Measurements from ENCODE around the gene AP2S1. TPM values are rescaled to one million over a fixed set of nuclear protein-coding genes. Genes with fewer than 3 reads are reported as not detected.
"Not testable (repeated sequence)": the region's sequence is repeated elsewhere in the genome, so short reads cannot be mapped to it uniquely, and the experiment has no call there.

The AP2S1 gene
- total RNA-seq, 1 experiment from 2014 or later = 330 TPM

DNA sequence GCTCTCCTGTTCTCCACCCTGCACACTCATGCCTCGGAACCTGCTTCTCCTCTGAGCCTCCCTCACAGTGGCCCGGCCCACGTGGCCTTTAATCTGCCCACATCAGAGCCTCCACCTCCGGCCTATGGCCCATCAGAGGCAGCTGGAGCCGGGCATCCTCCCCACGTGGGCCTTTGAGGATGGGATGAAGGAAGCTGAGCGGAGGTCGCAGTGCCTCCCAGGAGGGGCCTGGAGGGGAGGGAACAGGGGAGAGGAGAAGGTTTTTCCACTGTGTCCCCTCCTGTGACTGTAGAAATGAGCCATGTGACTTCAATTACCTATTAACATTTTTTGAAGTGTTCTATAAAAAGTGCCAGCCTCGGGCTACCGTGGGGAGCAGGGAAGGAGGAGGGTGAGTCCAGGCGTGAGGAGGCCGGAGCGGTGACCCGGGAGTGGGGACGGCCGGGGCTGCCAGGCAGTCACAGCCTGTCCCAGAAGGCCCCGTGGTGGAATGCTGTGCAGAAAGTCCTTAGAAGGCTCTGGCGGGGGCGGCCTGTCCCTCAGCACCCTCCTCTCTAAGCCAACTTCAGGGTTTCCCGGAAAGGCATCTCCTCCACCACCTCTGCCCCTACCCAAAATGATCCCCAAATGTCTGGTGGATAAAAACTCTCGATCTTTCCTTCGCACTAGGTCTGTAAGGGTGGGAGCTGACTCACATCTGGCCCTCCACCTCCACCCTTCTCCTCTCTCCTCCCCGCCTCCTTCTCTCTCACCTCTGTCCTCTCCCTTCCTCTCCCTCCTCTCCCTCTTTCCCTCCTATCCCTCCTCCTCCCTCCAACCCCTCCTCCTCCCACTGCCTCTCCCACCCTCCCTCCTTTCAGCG, 37.4 kb downstream of the AP2S1 start:
- ChIA-PET CTCF (no interaction called here), POLR2A (ENCODE audit: unreplicated experiment) (no interaction called here)
- no peak overlapping the region for H3K27ac ChIP-seq (ENCODE audit: low read length)
- no peaks in the 10 kb centered on the region for H3K9me3 ChIP-seq (ENCODE audit: low read length)
- no peak overlapping the region for H3K9ac ChIP-seq (ENCODE audit: low read length)
- no peak overlapping the region for H3K4me3 ChIP-seq (ENCODE audit: low read length)
- BruUV-seq (replicated peaks) = no TSS peak
- intact Hi-C loops (cut with micrococcal nuclease) = no loop called here
- TF ChIP-seq, protein P1, sequence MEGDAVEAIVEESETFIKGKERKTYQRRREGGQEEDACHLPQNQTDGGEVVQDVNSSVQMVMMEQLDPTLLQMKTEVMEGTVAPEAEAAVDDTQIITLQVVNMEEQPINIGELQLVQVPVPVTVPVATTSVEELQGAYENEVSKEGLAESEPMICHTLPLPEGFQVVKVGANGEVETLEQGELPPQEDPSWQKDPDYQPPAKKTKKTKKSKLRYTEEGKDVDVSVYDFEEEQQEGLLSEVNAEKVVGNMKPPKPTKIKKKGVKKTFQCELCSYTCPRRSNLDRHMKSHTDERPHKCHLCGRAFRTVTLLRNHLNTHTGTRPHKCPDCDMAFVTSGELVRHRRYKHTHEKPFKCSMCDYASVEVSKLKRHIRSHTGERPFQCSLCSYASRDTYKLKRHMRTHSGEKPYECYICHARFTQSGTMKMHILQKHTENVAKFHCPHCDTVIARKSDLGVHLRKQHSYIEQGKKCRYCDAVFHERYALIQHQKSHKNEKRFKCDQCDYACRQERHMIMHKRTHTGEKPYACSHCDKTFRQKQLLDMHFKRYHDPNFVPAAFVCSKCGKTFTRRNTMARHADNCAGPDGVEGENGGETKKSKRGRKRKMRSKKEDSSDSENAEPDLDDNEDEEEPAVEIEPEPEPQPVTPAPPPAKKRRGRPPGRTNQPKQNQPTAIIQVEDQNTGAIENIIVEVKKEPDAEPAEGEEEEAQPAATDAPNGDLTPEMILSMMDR (conservative IDR thresholded peaks at IDR 0.05; ENCODE audit: low read depth, low read length) = no peak
- no peak for TF ChIP-seq EZH2 (IDR thresholded peaks at IDR 0.05; ENCODE audit: low read length, unreplicated experiment)
- no peak for TF ChIP-seq EZH2phosphoT487 (IDR thresholded peaks at IDR 0.05; ENCODE audit: borderline replicate concordance, low read length)
- H4K20me1 ChIP-seq (ENCODE audit: low read length) = no peaks in the 10 kb centered on the region
- H3K4me1 ChIP-seq (ENCODE audit: insufficient read depth, low read length) = no peaks in the 10 kb centered on the region
- no peak for ATAC-seq
- H3K79me2 ChIP-seq (ENCODE audit: low read length) = no peaks in the 10 kb centered on the region
- H3F3A ChIP-seq (ENCODE audit: low read length, unreplicated experiment) = no peaks in the 10 kb centered on the region
- no peaks in the 10 kb centered on the region for H3K27me3 ChIP-seq (ENCODE audit: low read length)
- H3K9me2 ChIP-seq (replicated peaks; ENCODE audit: low read length) = no peaks in the 10 kb centered on the region
- H3K4me2 ChIP-seq (ENCODE audit: low read length) = no peak overlapping the region
- H2AFZ ChIP-seq (ENCODE audit: low read length) = no peak overlapping the region
- H3K36me3 ChIP-seq (ENCODE audit: low read depth, low read length) = no peaks in the 10 kb centered on the region
- DNase-seq = no peak

DNA sequence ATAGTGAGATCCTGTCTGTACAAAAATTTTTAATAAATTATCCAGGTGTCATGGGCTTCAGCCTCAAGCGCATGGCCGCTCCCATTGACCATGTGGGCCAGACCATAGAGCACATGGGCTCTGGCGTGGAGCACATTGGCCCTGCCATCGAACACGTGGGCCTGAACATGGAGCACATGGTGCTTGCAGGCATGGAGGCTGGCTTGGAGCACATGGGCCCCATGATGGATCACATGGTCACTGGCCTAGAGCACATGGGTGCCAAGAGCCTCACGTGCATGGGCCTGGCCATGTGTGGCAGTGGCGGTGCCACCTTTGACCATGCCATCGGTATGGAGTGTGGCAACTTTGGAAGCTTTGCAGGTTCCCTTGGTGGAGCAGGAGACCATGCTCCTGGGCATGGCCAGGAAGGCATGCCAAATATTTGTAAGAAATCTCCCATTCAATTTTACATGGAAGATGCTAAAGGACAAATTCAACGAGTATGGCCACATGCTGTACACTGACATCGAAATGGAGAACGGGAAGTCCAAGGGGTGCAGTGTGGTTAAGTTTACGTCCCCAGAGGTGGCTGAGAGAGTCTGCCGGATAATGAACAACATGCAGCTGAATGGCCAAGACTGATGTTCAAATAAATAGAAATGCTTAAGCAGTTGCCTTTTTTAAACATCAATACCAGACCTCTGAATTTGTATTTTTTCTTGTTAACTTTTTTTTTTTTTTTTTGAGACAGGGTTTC, 40.9 kb downstream of the AP2S1 start:
- Histone ChIP-seq H3K27ac (ENCODE audit: low read length) (no peak overlapping the region), H3K9me2 (replicated peaks; ENCODE audit: low read length) (no peaks in the 10 kb centered on the region), H3K9ac (ENCODE audit: low read length) (no peak overlapping the region), H2AFZ (ENCODE audit: low read length) (no peak overlapping the region), H4K20me1 (ENCODE audit: low read length) (no peaks in the 10 kb centered on the region), H3K36me3 (ENCODE audit: low read depth, low read length) (no peaks in the 10 kb centered on the region), H3K4me1 (ENCODE audit: insufficient read depth, low read length) (no peaks in the 10 kb centered on the region), H3K4me2 (ENCODE audit: low read length) (no peak overlapping the region), H3K4me3 (ENCODE audit: low read length) (no peak overlapping the region), H3F3A (ENCODE audit: low read length, unreplicated experiment) (no peaks in the 10 kb centered on the region), H3K27me3 (ENCODE audit: low read length) (no peaks in the 10 kb centered on the region), H3K9me3 (ENCODE audit: low read length) (no peaks in the 10 kb centered on the region), H3K79me2 (ENCODE audit: low read length) (no peaks in the 10 kb centered on the region)
- BruUV-seq (replicated peaks) = no TSS peak
- ATAC-seq = no peak
- intact Hi-C loops (cut with micrococcal nuclease) = no loop called here
- TF ChIP-seq, protein P1 (conservative IDR thresholded peaks at IDR 0.05; ENCODE audit: low read depth, low read length) = no peak
- no peak for TF ChIP-seq EZH2 (IDR thresholded peaks at IDR 0.05; ENCODE audit: low read length, unreplicated experiment)
- ChIA-PET CTCF (no interaction called here), POLR2A (ENCODE audit: unreplicated experiment) (no interaction called here)
- no peak for DNase-seq

- Histone ChIP-seq H3K9me3 (ENCODE audit: low read length) (no peaks in the 10 kb centered on the region), H3K79me2 (ENCODE audit: low read length) (no peaks in the 10 kb centered on the region), H3K36me3 (ENCODE audit: low read depth, low read length) (no peaks in the 10 kb centered on the region), H4K20me1 (ENCODE audit: low read length) (no peaks in the 10 kb centered on the region), H3K9me2 (replicated peaks; ENCODE audit: low read length) (no peaks in the 10 kb centered on the region), H3K27ac (ENCODE audit: low read length) (no peak overlapping the region), H3K4me3 (ENCODE audit: low read length) (no peak overlapping the region), H3F3A (ENCODE audit: low read length, unreplicated experiment) (no peaks in the 10 kb centered on the region), H3K27me3 (ENCODE audit: low read length) (no peaks in the 10 kb centered on the region), H3K4me1 (ENCODE audit: insufficient read depth, low read length) (no peaks in the 10 kb centered on the region), H3K4me2 (ENCODE audit: low read length) (no peak overlapping the region), H2AFZ (ENCODE audit: low read length) (no peak overlapping the region), H3K9ac (ENCODE audit: low read length) (no peak overlapping the region)
- ATAC-seq = no peak
- intact Hi-C loops (cut with micrococcal nuclease) = no loop called here
- TF ChIP-seq EZH2 (IDR thresholded peaks at IDR 0.05; ENCODE audit: low read length, unreplicated experiment) = no peak
- TF ChIP-seq EZH2phosphoT487 (IDR thresholded peaks at IDR 0.05; ENCODE audit: borderline replicate concordance, low read length) = no peak
- TF ChIP-seq, protein P1 (conservative IDR thresholded peaks at IDR 0.05; ENCODE audit: low read depth, low read length) = no peak
- POLR2A ChIA-PET (ENCODE audit: unreplicated experiment) = no interaction called here
- no peak for DNase-seq
- CTCF ChIA-PET = no interaction called here
- no TSS peak for BruUV-seq (replicated peaks)
These were observed 44.0 kb downstream of the AP2S1 start for GRCh38 chr19:46806656-46807055.

GRCh38 chr19:46804432-46804831, 46.2 kb downstream of the AP2S1 start:
- POLR2A ChIA-PET (ENCODE audit: unreplicated experiment); H4K20me1 ChIP-seq (ENCODE audit: low read length); H3K36me3 ChIP-seq (ENCODE audit: low read depth, low read length); BruUV-seq (replicated peaks); ATAC-seq; H2AFZ ChIP-seq (ENCODE audit: low read length); H3K9me3 ChIP-seq (ENCODE audit: low read length); DNase-seq; H3K9ac ChIP-seq (ENCODE audit: low read length); H3K79me2 ChIP-seq (ENCODE audit: low read length); H3K4me1 ChIP-seq (ENCODE audit: insufficient read depth, low read length); CTCF ChIA-PET; H3K27me3 ChIP-seq (ENCODE audit: low read length); H3K27ac ChIP-seq (ENCODE audit: low read length); H3K4me2 ChIP-seq (ENCODE audit: low read length); H3K9me2 ChIP-seq (replicated peaks; ENCODE audit: low read length); H3K4me3 ChIP-seq (ENCODE audit: low read length); H3F3A ChIP-seq (ENCODE audit: low read length, unreplicated experiment); intact Hi-C loops (cut with micrococcal nuclease): not testable (repeated sequence)
